HG02642 (cell line): ENCODE data around the gene MRPL19.

Experiments
- ATAC-seq: cut with Tn5 transposase; IDR thresholded peaks from one replicate; pipeline ENCODE4 v1.9.1; 2021; ENCODE audit warnings: mild to moderate bottlenecking; ENCODE audit not compliant: unreplicated experiment, poor library complexity

Gene MRPL19

DNA sequence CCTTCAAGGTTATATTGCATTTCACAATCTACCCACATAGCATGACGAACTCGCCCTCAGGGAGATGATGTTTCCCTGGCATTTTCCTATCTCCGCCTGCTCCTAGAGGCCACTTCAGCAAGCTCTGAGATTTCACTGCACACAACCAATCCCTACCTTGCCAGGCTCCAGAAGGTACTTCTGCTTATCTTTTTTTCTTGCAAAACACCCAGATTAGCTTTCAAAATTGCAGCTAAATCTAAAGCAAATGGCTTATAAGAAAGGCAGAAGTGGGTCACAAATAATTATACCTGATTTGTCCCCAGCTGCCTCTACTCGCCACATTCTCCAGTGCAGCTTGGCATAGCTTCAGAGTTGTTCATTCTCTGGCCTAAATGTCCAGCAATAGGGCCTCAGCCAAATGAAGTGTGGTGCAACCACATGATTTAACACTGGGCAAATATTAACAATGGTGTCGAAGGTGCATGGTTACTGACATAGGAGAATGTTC lies 32.4 kb upstream of the MRPL19 start:
- no peak for ATAC-seq

DNA sequence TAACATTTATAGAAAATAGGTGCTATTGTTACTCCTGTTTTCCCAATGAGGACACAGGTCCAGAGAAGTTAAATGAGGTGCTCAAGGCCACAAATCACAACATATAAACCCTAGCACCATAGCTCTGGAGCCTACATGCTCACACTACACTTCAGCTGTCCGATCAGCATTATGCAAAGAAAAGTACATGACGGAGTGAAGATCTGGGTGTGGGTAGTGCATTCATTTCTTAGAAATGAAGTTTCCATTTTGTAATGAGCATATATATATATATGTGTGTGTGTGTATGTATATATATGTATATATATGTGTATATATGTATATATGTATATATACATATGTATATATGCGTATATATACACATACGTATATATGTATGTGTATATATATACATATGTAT lies 30.2 kb upstream of the MRPL19 start:
- ATAC-seq: no peak

- ATAC-seq: no peak
These were observed 29.6 kb upstream of the MRPL19 start for GRCh38 chr2:75616933-75617332.

DNA sequence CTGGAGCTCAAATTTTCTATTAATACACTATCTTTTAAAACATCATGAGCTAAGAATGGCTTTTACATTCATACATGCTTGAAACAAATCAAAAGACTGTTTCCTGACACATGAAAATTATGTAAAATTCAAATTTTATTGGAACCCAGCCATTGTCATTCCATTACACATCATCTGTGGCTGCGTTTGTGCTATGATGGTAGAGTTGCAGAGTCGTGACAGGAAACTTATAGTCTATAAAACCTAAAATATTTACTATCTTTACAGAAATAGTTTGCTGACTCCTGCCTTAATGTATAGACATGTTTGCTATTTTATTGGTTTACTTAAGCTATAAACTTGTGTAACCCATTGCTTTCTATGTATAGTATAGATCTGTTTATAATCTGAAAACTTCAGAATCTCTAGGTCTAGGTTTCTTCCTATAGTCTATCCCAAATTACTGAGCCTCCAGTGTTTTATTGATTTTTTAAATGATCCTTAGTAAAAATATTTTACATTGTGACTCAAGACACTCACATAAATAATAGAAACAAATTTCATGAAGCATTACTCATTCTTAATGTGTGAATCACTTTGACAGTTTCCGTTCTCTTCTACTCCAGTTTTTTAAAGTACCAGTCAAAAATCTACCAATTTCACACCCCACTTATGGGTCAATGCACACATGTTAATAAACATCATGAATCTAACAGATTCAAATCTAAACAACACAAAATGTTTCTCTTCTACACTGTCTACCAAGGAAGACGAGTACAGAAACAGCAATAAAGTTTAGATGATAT lies 26.4 kb upstream of the MRPL19 start:
- ATAC-seq: no peak

DNA sequence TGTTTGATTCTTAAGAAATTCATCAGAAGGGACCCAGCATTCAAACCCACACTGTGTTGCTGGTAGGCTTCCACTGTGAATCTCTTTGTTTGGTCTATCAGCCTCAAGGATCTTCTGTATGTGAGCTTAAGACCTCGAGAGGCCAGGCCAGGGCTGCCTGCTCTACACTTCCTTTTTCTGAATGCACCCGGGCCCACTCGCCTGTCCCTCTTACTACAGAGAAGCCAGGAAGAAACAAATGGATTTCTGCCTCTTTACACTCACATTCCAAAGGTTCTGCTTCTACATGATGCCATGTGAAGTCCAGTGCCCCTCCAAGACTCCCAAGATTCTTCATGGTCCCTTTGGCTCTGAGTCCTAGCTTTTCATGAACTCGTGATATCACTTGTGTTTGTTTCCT lies 25.4 kb upstream of the MRPL19 start:
- no peak for ATAC-seq

- no peak for ATAC-seq
These were observed 24.1 kb upstream of the MRPL19 start for GRCh38 chr2:75622500-75622899.

- no peak for ATAC-seq
These were observed 23.7 kb upstream of the MRPL19 start for GRCh38 chr2:75622929-75623328.

GRCh38 chr2:75627902-75628504 lies 18.6 kb upstream of the MRPL19 start:
- ATAC-seq: peak; percentile 94

DNA sequence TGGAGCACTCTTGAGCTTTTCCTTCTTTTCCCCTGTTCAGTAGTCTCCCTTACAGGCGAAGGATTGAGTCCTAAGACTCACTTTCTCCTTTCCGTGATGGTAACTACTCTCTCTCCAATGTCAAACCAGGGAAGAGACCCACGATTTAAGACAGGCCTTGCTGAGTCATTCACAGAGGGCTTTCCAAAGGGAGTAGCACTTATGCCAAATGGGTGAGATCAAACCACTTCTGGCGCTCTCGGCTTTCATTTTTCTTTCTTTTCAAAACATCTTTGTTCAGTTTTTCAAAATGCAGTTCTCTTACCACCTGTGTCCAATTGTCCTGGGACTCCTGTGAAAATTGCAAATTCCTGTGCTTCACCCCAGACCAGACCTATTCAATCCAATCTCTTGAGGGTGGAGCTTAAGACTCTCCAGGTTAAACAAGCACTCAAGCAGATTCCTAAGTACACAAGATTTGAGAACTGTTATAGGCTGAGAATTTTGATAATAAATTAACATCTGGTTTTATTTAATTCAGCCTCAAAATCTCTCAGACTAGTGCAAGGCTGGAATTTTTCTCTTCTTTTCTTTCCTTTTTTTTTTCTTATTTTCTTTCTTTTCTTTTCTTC lies 14.4 kb upstream of the MRPL19 start:
- no peak for ATAC-seq

- no peak for ATAC-seq
These were observed 13.8 kb upstream of the MRPL19 start for GRCh38 chr2:75632813-75633212.

DNA sequence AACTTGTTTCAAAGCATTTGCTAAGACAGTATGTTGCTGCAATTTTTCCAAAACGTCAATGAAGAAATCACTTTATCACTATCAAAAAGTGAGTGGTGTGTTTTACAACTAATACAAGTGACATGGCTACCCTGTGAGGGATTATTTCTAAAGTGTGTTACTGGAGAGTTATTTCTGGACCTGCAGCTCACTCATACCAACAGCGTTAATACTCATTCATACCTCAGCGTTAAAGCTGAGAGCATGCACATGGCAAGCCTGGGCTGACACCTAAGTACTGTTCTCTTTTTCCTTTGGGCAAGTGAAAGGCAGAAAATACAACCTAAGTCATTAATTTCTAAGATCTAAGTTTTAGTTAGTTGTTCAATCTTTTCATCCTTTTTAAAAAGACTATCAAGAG lies 13.0 kb upstream of the MRPL19 start:
- ATAC-seq: no peak

GRCh38 chr2:75634945-75635344 lies 11.6 kb upstream of the MRPL19 start:
- ATAC-seq: no peak

- no peak for ATAC-seq
These were observed 9.0 kb upstream of the MRPL19 start for GRCh38 chr2:75637568-75637967.

GRCh38 chr2:75640621-75641121 lies 5.9 kb upstream of the MRPL19 start:
- peak; percentile 98 for ATAC-seq

DNA sequence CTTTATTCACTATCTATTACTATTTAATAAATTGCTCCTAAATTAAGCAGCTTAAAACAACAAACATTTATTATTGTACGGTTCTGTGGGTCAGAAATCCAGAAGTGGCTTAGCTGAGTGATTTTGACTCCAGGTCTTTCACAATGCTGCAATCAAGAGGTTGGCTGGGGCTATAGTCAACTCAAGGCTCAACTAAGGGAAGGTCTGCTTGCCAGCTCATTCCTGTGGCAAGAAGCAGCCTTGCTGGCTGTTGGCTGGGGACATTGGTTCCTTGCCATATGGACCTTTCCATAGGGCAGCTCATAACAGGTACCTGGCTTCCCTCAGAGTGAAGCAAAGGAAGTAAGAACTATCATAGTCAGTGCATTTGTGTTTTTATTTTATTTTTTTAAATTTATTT lies 5.0 kb upstream of the MRPL19 start:
- ATAC-seq: no peak

- ATAC-seq: no peak
These were observed 2.6 kb upstream of the MRPL19 start for GRCh38 chr2:75643980-75644379.

GRCh38 chr2:75645643-75646042 lies 940 bp upstream of the MRPL19 start:
- no peak for ATAC-seq

DNA sequence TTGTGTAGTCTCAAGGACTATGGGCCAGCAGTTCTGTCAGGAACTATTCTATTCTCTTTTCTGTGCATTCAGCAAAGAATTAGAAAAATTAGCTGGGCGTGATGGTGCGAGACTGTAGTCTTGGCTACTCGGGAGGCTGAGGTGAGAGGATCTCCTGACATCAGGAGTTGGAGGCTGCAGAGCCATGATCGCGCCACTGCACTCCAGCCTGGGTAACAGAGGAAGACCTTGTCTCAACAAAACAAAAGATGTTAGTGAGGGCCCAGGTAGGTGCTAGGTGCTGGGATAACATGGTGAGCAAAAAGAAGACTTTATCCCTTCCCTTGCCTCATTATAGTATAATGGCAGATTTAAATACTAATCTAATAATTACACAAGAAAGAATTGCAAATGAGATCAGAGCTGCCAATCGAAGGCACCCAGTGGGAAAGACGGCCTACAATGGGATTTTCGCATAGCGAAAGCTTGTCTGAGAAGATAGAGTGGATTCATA lies 447 bp upstream of the MRPL19 start:
- ATAC-seq: no peak

DNA sequence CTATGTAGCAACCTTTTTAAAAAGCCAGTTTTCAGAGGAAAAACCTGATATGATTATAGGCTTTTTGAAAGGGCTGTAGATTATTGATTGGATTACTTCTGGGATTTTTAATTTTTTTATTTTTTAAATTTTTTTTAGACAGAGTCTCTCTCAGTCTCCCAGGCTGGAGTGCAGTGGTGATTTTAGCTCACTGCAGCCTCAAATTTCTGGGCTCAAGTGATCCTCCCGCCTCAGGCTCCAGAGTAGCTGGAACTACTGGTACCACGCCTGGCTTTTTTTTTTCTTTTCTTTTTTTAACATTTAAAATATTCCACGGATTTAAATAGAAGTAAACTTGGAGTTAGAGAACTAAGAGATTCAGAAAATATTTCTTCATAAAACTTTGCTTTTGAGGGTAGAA lies 1.2 kb downstream of the MRPL19 start:
- no peak for ATAC-seq

GRCh38 chr2:75654012-75654411 lies 7.4 kb downstream of the MRPL19 start:
- no peak for ATAC-seq

- no peak for ATAC-seq
These were observed 9.3 kb downstream of the MRPL19 start for GRCh38 chr2:75655861-75656260.
